D341Med (cell line): ENCODE results near the gene CABCOCO1.
"Not testable (repeated sequence)": the region's sequence is repeated elsewhere in the genome, so short reads cannot be mapped to it uniquely, and the experiment has no call there.

Experiments
- DNase-seq: peaks from one replicate; pipeline ENCODE4 v3.0.0; 2012; ENCODE audit warnings: low spot score

The CABCOCO1 gene

DNA sequence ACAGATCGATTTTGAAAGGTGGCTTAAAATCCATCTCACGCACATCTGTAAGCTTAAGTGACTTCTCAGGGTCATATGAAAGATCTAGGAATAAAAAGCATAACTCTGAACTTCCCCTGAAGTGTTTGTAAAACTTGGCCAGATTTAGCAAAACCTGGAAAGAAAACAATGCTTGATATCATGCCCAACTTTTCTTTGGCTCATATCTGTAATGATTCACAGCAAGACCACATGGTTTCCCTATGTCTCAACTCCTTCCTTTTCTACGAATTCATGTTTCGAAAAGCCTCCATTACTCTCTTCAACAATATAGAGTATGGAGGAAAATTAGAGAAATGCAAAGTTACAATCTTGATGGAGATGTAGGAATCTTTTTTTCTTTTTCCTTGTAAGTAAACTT, 20.1 kb upstream of the CABCOCO1 start:
- no peak for DNase-seq

DNA sequence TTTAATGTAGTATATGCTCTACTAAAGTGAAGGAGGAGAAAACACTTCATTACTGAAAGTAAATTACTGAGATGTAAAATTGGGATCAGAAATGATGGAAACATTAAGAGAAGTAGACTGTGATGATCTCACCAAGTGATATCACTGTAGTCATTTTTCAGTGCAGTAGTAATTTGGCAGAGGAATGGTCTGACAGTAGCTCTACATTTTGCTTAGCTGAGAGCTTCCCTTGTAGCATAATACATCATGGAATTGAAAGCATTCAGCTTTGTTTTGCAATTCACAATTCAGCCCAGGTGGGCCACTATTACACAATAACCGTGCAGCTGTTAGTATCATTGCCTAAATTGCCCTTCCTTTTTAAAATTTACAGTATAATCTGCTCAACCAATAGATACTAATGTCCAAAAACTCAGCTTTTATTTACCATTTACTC, 19.4 kb upstream of the CABCOCO1 start:
- no peak for DNase-seq

DNA sequence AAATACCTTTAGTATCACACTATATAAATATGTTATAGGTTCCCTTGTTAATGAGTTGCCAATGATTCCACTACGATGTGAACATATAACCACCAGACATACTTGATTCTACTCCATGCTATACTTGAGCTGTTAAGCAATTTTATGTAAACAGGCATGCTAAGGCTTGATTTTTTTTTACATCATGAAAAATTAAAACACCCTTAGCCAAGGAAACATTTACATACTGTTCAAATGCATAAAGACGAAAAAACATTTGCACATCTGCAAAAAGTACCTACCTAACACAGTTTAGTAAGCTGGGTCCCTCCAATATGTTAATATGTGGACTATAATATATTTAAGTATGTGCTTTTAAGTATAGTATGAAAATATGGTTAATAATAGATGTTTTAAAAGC, 9.0 kb upstream of the CABCOCO1 start:
- no peak for DNase-seq

DNA sequence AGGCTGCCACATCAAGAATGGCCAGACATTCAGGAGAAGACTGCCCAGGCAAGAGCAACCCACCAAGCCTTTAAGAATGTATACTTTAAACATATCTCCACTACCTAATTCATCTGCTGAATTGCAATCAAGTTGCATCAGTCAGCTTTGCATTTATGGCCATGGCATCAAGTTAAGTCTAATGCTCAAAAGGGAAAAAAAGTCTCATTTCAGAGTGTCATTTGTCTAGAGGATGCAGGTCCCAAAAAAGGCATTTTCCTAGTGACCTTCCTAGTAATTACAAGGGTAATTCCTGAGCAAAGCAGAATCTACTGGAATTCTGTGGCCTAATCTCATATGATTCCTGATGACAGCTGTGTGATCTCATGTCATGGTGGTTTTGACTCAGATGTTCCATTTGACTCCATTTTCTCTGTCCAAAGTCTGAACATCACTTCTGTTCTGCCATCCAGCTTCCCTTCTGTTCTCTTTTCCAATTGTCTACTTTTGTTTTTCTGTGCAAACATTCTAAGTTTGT, 7.3 kb upstream of the CABCOCO1 start:
- DNase-seq, result no peak

DNA sequence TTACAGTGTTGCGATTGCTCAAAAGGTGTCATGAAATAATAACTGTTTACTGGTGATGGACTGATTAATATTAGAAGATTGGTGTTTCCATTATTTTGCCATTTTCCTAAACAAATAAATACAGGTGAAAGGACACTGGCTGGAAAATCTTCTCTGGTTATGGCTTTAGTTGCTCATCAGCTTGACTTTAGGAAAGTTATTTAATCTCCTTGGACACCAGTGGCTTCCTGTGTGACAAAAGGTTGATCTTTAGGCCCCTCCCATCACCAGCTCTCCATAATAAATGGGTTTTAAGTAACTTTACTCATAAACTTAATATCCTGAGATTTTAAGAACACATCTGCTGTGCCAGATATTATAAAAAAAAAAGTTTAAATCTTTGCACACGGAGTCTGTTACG, 737 bp downstream of the CABCOCO1 start:
- DNase-seq, result no peak

DNA sequence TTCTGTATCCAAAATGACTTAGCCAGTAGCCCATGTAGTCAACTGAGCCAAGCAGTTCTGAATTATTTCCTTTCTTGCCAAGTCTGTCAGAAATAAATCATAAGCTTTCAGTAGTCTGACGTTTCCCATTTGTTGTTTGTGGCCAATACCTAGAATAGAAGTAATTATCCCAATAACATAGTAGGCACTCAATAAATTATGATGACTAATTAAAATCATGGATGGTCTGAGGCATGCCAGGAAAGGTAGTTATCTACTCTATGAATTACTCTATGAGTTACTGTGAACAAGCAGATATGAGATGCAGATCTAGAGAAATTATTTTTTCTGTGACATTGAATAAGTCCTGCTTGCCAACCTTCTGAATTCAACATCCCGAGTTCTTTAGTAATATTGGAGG, 2.3 kb downstream of the CABCOCO1 start:
- no peak for DNase-seq

DNA sequence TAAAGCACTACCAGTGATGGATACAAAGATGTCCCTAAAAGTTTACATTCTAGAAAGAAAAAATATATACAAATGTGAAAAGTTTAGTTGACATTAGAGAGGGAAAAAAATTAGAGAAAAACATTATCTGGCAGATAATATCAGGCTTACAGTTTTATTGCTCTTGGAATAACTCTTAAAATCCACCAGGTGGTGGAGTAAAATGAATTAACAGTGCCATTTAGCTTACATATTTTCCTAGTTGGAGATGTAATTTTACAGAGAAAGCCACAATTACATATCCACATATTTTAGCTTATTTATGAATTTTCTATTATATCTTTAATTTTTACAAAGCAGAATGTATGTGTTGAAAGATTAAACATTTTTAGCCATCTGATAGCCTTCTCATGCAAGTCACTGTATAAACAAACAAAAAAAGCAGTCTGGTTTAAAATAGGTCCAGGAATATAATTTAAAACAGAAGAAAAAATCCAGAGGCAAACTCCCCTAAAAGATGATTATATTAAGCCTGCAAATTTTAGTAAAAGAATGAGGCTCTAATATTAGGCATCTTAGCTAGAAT, 6.5 kb downstream of the CABCOCO1 start:
- no peak for DNase-seq

DNA sequence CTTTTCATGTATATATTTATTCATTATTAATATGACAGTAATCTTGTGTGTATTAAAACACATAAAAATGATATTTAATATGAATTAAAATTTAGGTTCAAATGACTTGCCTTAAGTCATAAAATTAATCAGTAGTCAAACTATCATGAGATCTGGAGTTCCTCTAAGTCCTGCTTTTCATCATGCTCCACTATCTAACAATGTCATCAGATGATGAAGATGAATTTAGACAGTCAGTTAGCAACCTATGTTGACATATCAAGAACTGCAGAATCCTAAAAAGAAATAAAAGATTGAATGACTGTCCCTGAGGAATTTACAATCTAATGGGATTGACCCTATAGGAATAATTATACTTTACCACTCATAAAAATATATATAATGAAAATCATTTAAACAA, 7.1 kb downstream of the CABCOCO1 start:
- DNase-seq, result no peak

DNA sequence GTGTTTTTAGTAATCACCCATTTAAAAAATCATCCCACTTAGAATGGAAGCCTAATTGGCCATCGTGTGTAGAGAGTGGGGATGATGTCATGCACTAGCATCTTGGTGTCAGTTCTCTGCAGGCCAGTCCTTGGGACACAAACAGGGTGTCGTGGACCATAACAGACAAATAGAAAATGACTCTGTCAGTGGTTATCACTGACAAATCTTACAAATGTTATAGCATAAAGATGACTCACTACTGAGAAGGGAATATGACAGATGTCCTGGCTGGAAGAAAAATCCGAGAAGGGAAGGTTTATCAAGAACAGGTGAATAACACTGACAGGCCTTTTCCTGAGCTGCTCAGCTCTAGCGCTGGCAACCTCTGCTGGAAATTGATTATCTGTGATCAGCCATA, 10.6 kb downstream of the CABCOCO1 start:
- DNase-seq, result no peak

DNA sequence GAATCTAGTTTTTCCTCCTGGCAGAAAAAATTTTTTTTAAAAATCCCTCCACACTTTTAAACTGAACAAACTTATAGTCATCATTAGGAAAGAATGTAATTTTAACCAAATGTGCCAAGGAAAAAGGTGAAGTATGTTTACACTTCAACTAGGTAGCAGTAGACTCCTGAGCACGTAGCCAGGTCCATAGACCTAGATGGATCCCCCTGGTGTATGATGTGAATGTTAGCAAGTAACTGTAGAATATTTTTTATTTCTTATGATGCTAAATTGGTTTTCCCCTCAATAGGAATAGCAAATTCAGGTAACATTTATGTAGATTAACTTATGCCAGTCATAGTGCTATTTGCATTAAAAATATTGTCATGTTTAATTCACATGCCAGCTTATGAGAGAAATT, 19.6 kb downstream of the CABCOCO1 start:
- DNase-seq, result no peak

DNA sequence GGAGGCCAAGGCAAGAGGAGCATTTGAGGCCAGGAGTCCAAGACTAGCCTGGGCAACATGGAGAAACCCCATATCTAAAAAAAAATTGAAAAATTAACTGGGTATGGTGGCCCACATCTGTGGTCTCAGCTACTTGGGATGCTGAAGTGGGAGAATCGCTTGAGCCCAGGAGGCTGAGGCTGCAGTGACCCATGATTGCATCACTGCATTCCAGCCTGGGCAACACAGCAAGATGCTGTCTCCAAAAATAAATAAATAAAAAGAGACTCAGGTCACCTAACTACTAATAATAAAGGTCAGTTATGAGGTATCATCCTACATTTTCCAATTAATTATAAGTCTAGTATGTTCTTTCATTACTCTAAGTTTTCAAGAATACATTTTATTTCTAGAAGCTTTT, 20.6 kb downstream of the CABCOCO1 start:
- DNase-seq, result no peak

DNA sequence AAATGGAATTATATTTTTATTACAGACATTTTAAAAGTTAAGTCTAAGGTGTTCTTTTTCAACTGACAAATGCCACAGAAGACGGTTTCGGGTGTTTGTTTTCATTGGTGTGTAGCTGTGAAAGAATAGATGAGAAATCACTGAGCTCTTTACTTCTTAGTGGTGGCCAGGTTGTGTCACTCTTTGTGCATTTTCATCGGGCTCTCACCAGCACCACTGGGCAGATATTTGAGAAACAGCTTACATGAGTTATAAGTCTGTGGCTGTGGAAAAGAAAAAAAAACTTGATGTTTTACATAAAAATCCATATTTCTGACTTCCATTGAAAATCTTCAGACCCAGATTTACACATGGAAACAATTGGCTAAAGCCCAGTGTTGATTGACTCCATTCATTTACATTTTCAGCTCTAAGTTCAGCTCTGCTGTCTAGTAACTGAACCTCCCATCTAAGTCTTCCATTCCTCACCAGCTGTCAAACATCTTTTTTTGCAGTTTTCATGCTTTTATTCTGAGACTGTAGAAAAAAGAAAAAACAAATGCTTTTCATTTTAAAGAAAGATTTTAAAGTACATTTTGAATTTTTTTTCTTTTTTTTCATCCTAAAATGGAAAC, 22.3 kb downstream of the CABCOCO1 start:
- no peak for DNase-seq

DNA sequence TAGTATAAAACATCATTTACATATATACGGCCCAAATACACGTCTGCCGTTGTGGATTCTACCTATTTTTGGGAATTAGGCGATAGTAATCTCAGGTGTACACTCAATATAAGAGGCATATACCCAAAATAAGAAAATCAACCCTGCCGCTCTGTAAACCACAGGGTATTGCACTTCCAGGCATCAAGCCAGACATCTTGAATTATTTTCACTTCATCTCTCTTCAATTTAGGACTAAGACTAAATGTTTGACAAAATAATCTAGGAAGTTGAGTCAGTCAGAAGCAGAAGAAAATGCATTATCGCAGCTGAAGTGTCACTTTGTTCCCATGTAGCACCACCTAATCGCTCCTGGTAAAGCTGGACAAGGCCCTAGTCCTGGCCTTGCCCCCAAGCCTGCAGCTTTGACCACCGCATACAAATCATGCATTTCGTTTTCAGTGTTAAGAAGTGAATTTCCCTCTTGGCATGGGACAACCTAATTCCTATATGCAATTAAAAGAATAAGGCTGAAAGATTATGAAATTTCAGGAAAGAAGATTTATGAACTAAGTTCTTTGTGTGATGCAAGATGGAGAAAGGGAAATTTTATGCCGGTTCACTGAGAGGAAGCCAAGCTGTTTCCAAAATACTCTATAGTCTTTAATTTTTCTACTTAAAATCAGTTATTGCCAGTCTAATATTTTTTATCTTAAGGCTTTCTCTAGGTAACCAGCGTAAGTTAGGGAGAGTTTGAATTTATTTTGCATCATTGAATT, 26.0 kb downstream of the CABCOCO1 start:
- DNase-seq, result no peak

DNA sequence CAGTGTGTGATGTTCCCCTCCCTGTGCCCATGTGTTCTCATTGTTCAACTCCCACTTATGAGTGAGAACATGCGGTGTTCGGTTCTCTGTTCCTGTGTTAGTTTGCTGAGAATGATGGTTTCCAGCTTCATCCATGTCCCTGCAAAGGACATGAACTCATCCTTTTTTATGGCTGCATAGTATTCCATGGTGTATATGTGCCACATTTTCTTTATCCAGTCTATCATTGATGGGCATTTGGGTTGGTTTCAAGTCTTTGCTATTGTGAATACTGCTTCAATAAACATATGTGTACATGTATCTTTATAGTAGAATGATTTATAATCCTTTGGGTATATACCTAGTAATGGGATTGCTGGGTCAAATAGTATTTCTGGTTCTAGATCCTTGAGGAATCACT, 28.9 kb downstream of the CABCOCO1 start:
- DNase-seq, result not testable (repeated sequence)

DNA sequence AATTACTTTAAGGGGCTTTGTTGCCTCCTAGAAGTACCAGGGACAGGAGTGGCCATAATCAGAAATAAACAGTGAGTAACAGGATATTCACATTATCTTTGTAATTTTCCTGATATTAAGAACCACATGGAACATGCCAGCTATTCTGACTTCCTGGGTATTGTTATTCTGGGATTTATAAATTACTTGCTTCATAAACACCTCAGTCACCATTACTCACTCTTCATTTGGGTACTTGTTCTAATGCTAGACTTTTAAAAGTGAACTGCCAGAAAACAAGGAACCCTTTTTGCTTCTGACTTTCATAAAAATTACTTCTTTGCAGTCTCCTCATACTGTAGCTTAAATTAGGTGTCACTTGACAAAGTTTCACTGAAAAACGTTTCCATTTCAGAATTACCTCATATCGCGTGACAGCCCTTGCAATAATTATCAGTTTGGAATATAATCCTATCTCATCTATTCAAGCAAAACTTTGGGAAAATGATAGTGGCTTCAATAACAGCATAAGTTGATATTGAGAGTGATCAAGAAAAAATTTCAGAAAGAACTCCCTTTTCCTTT, 29.8 kb downstream of the CABCOCO1 start:
- DNase-seq, result no peak

DNA sequence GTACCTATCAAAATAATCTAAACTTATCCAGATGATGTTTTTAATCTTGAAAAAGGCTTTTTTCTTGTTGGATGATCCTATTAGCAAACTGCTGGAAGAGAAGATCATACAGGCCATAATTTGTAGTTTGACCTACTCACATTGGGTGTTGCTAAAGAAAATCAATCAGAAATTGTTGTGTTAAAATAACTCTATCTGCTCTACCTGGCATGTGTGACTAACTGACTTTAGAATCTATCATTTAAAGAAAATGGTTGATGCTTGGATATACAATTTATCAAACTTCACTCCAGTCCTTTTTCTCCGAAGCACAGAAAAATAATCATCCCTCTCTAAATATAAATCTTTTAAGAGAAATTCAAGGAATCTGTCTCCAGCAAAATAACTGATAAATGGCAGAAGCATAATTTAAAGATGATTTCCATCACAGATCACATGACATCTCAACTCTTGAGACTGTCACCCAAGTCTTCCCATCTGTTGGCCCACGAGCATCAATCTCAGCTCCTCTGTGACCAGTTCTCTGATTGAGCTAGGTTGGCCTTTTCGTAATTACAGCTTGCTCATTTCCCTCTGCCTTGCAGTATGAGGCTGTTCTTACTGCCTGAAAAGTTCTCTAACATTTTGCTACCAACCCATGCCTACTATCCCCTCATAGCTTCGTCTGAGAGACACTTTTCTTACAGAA, 36.4 kb downstream of the CABCOCO1 start:
- DNase-seq, result no peak

DNA sequence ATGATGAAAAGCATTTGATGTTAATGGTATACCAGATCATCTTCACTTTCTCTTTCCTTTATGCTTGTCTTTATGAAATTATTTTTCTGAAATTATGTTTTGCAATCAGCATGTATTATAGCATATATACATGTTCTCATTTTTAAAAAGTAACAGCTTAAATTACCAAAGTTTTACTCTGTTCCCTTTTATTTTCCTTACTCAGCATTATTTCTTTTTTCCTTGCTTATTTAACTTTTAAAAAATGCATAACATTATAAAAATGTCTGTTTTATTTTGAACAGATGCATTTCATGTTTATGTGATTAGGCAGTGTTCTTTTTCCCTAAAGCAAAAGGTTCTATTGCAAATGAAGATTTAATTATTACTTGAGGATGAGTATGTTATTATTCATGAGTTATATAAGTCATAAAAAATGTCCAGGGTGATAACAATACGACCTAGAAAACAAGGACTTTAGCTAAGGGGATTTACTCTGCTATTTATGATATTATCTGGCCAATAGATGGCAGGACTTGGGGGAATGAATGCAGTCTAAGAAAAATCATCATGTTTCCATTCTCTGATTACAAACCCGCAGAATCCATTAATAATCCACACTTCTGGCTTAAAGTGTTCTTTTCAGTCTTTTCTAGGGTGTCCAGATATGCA, 38.5 kb downstream of the CABCOCO1 start:
- DNase-seq, result no peak

DNA sequence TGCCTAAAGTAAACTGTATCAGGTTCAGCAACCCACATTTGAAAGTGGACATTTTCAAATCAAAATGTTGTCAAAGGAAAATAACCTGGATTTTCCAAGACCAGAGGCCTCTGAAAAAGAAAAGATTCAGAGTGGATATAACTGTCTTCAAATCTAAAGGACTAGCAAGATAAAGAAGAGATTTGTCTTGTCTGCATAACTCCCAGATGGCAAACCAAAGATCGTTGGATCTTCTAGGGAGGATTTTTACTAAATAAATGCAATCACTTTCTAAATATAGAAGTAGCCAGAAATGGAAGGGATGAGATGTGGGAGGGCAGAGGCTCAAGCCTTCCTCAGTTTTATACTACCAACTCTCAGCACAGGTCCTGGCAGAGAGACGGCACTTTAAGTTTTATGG, 39.0 kb downstream of the CABCOCO1 start:
- no peak for DNase-seq

DNA sequence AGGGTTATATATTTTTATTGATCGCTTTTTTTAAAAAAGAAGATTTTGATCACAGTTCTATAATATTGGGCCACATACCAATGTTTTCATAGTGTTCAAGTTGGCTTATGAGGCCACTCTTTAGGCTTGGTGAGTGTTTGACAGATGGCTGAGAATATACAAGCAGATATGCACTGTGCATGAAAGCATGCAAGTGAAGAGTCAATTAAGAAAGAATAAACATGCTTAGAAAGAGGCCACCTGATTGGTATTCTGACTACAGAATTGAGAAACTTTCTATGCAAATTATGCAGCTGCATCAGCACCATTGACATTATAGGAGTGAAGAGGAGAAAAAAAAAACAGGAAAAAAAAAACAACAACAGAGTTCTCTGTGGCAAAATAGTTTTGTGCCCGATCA, 39.9 kb downstream of the CABCOCO1 start:
- no peak for DNase-seq

DNA sequence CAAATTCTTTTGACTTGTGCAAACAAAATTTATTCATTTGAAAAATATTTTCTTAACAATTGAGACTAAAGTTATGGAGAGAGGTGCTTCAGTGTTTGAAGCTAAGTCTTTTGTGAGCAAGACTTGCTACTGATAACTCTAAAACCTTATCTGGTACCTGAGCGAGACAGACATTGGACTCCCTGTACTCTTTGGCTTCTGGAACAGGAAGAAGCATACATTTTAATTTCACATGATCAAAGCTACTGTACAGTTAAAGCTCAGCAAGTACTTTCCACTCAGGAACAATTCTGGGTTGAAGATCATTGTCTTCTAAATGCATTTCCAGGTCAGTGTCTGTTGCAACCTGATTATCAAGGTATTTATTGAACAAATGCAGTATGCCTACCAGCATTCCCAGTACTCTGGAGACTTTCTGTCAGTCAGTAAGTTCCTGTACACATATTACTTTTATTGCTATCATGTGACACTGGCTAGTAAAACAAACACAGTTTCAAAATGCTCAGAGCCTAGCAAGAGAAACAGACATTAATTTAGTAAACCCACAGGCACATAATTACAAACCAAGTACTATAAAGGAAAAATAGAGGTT, 42.4 kb downstream of the CABCOCO1 start:
- no peak for DNase-seq

DNA sequence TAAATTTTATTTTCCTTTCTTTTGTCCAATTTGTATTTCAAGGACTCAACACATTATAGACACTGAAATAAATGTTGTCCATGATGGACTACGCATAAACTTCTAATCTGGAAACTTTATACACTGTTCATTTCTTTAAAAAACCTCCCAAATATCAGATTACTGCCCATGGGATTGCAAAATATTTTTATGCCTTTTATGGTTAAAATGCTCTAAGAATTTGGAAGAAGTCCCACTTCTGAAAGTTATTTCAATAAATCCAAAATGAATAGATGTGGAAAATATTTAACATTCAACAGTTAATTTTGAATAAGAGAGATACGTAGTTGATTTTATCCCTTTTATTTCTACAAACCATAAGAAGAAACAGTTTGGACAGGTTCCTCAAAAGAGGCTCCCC, 46.1 kb downstream of the CABCOCO1 start:
- no peak for DNase-seq

DNA sequence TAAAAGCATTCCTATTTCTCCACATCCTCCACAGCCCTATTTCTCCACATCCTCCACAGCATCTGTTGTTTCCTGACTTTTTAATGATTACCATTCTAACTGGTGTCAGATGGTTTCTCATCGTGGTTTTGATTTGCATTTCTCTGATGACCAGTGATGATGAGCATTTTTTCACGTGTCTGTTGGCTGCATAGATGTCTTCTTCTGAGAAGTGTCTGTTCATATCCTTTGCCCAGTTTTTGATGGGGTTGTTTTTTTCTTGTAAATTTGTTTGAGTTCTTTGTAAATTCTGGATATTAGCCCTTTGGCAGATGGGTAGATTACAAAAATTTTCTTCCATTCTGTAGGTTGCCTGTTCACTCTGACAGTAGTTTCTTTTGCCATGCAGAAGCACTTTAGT, 49.4 kb downstream of the CABCOCO1 start:
- not testable (repeated sequence) for DNase-seq
